ENCODE measurements around the gene RHOA. TPM values are rescaled to one million over a fixed set of nuclear protein-coding genes. Genes with fewer than 3 reads are reported as not detected.

The RHOA gene
- total and polyA plus RNA-seq, 2 of the 13 experiments (the other 11 are each of a cell fraction or from before 2014, with no cell fraction given) = 131 to 177 TPM

DNA sequence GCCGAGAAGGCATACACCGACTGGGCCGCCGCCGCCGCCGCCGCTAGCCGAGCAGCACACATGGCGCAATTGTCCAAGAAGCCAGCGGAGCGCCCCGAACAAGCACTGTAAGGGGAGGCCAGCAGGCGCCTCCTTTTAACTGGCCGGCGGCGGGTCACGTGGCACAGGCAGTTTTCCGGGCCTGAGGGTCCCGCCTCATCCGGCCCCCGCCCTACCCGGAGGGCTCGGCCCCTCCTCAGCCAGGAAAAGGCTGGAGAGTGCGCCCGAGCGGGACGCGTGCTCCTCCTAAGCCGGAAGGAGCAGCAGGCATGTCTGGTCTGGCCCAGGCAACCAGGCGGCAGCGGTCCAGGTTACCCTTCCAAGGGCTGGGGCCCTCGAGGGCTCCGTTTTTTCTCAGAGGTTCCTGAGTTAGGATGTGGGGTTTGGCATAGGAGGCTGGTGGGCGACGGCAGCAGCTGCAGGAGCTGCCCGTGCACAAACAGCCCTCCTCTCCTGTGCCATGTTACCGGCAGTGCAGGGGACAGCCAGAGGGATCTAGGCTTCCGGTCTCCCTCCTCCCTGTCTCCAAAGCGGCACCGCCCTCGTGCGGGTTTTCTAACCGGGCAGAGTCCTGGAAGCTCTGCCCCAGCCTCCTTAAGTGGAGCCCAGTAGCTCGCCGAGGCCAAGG, 53.4 kb downstream of the RHOA start, which contains the start of gene GPX1 (continued):
- TF ChIP-seq BRD4 (CRISPR knock-in tag; IDR thresholded peaks at IDR 0.05) (no peak), NONO (IDR thresholded peaks at IDR 0.05) (no peak), NONO (CRISPR knock-in tag; conservative IDR thresholded peaks at IDR 0.05) (peak; percentile 75), NCOR1 (IDR thresholded peaks at IDR 0.05; ENCODE audit: borderline replicate concordance, low read length) (peak; percentile 30; the same call in 1 of the 2 replicates), ZNF230 (CRISPR knock-in tag; IDR thresholded peaks at IDR 0.05) (0 out of 2 replicates have a peak, but pooled peaks have one; percentile 56), ZNF577 (CRISPR knock-in tag; IDR thresholded peaks at IDR 0.05; ENCODE audit: borderline replicate concordance, low read depth) (no peak), ZBTB20 (CRISPR knock-in tag; IDR thresholded peaks at IDR 0.05; ENCODE audit: borderline replicate concordance, low read depth) (peak; percentile 89; the same call in 1 of the 2 replicates), CBFB (CRISPR knock-in tag; IDR thresholded peaks at IDR 0.05) (no peak), PAX8 (CRISPR knock-in tag; IDR thresholded peaks at IDR 0.05; ENCODE audit: borderline replicate concordance) (no peak), ARNT2 (CRISPR knock-in tag; IDR thresholded peaks at IDR 0.05; ENCODE audit: low read depth) (peak; percentile 72), GATAD2A (CRISPR knock-in tag; IDR thresholded peaks at IDR 0.05) (peak; percentile 69; the same call in 1 of the 2 replicates), ZC3H13 (CRISPR knock-in tag; IDR thresholded peaks at IDR 0.05) (peak; percentile 62; the same call in 1 of the 2 replicates), SRY (CRISPR knock-in tag; IDR thresholded peaks at IDR 0.05) (no peak), ZFP36 (IDR thresholded peaks at IDR 0.05; ENCODE audit: borderline replicate concordance, low read depth, low read length, partially characterized antibody) (no peak), ZNF678 (CRISPR knock-in tag; IDR thresholded peaks at IDR 0.05) (0 out of 2 replicates have a peak, but pooled peaks have one; percentile 39)
- TF ChIP-seq, protein P1, sequence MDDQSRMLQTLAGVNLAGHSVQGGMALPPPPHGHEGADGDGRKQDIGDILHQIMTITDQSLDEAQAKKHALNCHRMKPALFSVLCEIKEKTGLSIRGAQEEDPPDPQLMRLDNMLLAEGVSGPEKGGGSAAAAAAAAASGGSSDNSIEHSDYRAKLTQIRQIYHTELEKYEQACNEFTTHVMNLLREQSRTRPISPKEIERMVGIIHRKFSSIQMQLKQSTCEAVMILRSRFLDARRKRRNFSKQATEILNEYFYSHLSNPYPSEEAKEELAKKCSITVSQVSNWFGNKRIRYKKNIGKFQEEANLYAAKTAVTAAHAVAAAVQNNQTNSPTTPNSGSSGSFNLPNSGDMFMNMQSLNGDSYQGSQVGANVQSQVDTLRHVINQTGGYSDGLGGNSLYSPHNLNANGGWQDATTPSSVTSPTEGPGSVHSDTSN (CRISPR knock-in tag; IDR thresholded peaks at IDR 0.05; ENCODE audit: borderline replicate concordance) = no peak
- TF ChIP-seq, protein P2, sequence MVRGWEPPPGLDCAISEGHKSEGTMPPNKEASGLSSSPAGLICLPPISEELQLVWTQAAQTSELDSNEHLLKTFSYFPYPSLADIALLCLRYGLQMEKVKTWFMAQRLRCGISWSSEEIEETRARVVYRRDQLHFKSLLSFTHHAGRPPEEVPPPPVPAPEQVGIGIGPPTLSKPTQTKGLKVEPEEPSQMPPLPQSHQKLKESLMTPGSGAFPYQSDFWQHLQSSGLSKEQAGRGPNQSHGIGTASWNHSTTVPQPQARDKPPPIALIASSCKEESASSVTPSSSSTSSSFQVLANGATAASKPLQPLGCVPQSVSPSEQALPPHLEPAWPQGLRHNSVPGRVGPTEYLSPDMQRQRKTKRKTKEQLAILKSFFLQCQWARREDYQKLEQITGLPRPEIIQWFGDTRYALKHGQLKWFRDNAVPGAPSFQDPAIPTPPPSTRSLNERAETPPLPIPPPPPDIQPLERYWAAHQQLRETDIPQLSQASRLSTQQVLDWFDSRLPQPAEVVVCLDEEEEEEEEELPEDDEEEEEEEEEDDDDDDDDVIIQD (CRISPR knock-in tag; IDR thresholded peaks at IDR 0.05; ENCODE audit: low read depth) = no peak
- TF ChIP-seq, protein P3, sequence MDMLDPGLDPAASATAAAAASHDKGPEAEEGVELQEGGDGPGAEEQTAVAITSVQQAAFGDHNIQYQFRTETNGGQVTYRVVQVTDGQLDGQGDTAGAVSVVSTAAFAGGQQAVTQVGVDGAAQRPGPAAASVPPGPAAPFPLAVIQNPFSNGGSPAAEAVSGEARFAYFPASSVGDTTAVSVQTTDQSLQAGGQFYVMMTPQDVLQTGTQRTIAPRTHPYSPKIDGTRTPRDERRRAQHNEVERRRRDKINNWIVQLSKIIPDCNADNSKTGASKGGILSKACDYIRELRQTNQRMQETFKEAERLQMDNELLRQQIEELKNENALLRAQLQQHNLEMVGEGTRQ (IDR thresholded peaks at IDR 0.05; ENCODE audit: low read depth, low read length) = peak; percentile 86
- TF ChIP-seq, protein P3 (CRISPR knock-in tag; IDR thresholded peaks at IDR 0.05; ENCODE audit: borderline replicate concordance) = peak; percentile 96
